ENCODE data around the gene TDRD5.

TDRD5 gene

DNA sequence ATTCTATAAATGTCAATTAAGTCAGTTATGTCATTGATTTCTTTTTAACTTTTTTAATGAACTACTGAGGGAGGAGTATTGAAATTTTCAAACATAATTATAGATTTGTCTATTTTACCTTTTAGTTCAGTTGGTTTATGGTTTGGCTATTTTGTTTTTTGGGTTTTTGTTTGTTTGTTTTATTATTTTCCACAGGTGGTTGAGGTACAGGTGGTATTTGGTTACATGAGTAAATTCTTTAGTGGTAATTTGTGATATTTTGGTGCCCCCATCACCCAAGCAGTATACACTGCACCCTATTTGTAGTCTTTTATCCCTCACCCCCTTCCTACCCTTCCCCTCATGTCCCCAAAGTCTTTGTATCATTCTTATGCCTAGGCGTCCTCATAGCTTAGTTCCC is 9.5 kb downstream of the TDRD5 start:
- no peak overlapping the region for H3K27ac ChIP-seq
- TF ChIP-seq, protein P1, sequence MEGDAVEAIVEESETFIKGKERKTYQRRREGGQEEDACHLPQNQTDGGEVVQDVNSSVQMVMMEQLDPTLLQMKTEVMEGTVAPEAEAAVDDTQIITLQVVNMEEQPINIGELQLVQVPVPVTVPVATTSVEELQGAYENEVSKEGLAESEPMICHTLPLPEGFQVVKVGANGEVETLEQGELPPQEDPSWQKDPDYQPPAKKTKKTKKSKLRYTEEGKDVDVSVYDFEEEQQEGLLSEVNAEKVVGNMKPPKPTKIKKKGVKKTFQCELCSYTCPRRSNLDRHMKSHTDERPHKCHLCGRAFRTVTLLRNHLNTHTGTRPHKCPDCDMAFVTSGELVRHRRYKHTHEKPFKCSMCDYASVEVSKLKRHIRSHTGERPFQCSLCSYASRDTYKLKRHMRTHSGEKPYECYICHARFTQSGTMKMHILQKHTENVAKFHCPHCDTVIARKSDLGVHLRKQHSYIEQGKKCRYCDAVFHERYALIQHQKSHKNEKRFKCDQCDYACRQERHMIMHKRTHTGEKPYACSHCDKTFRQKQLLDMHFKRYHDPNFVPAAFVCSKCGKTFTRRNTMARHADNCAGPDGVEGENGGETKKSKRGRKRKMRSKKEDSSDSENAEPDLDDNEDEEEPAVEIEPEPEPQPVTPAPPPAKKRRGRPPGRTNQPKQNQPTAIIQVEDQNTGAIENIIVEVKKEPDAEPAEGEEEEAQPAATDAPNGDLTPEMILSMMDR (IDR thresholded peaks at IDR 0.05) = no peak
- TF ChIP-seq ZFX (IDR thresholded peaks at IDR 0.05; ENCODE audit: borderline replicate concordance) = no peak

DNA sequence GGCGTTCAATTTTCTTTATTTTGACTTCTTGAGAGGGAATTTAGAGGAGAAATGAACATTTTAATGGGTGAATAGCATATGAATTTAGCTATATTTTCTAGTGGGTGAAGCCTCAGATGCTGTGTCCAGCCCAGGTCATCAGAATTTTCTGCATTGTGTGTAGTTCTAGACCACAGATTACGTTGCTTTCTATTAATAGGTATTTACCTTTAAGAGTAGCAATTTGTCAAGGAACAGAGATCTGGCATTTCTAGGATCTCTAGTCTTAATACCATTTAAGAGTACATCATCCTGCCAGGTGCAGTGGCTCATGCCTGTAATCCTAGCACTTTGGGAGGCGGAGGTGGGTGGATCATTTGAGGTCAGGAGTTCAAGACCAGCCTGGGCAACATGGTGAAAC is 20.7 kb downstream of the TDRD5 start:
- TF ChIP-seq, protein P1 (IDR thresholded peaks at IDR 0.05) = no peak
- no peak for TF ChIP-seq ZFX (IDR thresholded peaks at IDR 0.05; ENCODE audit: borderline replicate concordance)

DNA sequence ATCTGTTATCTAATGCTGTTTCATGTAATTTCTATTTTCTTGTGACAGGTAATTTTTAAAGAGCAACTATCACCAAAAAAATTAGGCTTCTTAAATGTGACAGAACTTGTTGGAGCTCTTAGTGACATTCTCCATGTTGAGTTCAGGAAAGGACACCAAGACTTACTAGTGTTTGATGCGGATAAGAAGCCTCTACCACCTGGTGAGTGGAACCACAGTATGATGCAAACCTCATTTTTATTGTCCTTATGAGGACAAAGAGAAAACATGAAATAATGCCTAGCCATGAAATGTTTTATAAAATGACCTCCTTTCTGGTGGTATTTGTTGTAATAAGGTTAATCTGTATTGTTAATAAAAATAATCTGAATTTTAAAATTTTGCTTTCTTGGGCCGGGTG is 39.1 kb downstream of the TDRD5 start:
- H3K27ac ChIP-seq = no peak overlapping the region
- TF ChIP-seq, protein P1 (IDR thresholded peaks at IDR 0.05) = no peak
- no peak for TF ChIP-seq ZFX (IDR thresholded peaks at IDR 0.05; ENCODE audit: borderline replicate concordance)

More for the DNA sequence above, 20.7 kb downstream of the TDRD5 start:
- H3K27ac ChIP-seq = no peak overlapping the region

DNA sequence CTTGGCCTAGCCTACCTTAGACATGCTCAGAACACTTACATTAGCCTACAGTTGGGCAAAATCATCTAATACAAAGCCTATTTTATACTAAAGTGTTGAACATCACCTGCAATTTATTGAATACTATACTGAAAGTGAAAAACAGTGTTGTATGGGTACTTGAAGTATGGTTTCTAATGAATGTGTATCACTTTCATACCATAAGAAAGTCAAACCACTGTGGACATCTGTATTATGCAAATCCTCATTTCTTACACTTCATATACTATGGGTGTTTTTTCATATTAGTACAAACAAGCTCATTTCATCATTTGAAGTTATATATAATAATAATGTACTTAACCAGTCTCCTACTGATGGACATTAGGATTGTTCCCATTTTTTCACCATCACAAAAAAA is 41.2 kb downstream of the TDRD5 start:
- H3K27ac ChIP-seq = no peak overlapping the region
- TF ChIP-seq, protein P1 (IDR thresholded peaks at IDR 0.05) = no peak
- no peak for TF ChIP-seq ZFX (IDR thresholded peaks at IDR 0.05; ENCODE audit: borderline replicate concordance)

DNA sequence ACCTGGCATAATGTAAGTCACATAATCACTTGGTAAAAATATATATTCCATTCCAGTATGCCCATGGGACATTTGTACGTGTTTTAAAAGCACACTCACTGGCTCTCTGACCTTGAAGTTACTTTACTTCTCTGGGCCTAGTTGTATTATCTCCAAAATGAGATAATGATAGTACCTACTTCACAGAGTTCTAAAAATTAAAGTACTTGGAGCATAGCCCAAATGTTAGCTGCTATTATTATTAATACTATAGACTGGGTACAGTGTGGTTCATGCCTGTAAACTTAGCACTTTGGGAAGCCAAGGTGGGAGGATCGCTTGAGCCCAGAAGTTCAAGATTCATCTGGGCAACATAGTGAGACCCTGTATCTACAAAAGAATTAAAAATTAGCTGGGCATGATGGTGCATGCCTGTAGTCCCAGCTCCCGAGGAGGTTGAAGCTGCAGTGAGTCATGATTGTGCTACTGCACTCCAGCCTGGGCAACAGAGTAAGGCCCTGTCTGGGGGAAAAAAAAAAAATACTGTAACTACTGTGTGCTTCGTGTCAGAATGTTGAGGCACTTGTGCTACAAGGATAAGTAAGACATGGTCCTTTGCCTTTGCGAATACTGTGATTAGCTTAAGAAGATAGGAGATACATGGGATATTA is 45.7 kb downstream of the TDRD5 start:
- no peak overlapping the region for H3K27ac ChIP-seq
- TF ChIP-seq, protein P1 (IDR thresholded peaks at IDR 0.05) = no peak
- no peak for TF ChIP-seq ZFX (IDR thresholded peaks at IDR 0.05; ENCODE audit: borderline replicate concordance)

DNA sequence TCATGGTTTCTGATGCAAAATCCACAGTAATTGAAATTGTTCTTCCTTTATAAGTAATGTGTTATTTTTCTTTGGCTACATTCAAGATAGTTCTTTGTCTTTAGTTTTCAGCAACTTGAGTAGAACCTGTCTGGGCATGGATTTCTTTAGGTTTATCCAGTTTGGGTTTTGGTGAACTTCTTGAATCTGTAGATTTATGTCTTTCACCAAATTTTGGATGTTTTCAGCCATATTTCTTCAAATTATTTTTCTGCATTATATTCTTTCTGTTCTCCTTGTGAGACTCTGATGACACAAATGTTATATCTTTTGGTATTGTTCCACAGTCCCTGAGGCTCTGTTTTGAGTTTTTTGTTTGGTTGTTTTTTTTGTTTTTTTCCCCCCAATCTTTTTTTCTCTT is 69.4 kb downstream of the TDRD5 start:
- no peak overlapping the region for H3K27ac ChIP-seq
- TF ChIP-seq, protein P1 (IDR thresholded peaks at IDR 0.05) = no peak
- TF ChIP-seq ZFX (IDR thresholded peaks at IDR 0.05; ENCODE audit: borderline replicate concordance) = no peak

DNA sequence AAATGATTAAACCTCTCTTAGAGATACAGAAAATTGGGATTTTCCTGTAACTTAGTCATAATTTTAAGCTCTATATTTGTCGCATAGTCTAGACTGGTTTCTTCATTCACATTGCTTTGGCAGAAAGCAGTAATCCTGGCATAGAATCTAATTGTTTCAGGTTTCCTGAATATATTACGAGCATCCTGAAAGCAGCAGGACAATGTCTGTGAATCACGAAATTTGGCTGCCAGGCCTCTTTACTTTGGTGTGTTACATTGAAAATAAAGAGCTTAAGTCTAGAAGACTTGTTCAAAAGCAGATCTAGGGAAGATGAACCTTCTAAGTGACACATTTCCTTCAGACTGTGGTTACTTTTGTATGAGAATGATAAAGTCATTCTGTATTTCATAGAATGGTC is 72.2 kb downstream of the TDRD5 start:
- TF ChIP-seq, protein P1 (IDR thresholded peaks at IDR 0.05) = no peak
- H3K27ac ChIP-seq = no peak overlapping the region

Data from 22Rv1 (cell line).